Activated CD8-positive, alpha-beta T cell treated with anti-CD3 and anti-CD28 coated beads for 36 hours (primary cell): Measurements from ENCODE around the gene XRCC2. TPM values are rescaled to one million over a fixed set of nuclear protein-coding genes. Genes with fewer than 3 reads are reported as not detected.
"Not testable (repeated sequence)": the region's sequence is repeated elsewhere in the genome, so short reads cannot be mapped to it uniquely, and the experiment has no call there.

Experiments
- ATAC-seq: fragments of 200-7000 bp; cut with Tn5 transposase; one replicate; pipeline ENCODE4 v1.10.0; 2021; ENCODE audit warnings: mild to moderate bottlenecking, moderate library complexity
- CTCF ChIA-PET: fragments of 350-600 bp; sonication (Branson Sonifier 250); formaldehyde crosslinking; loops from one replicate; lab custom pipeline; 2021; ENCODE audit warnings: antibody characterized with exemption; lab: Charles Lee
- POLR2A ChIA-PET: fragments of 350-600 bp; sonication (Branson Sonifier 250); formaldehyde crosslinking; loops from one replicate; lab custom pipeline; 2021; ENCODE audit warnings: antibody characterized with exemption; lab: Charles Lee
- DNase-seq: peaks from one replicate; pipeline ENCODE4 v3.0.0-alpha.2; 2020
- H3K27ac Mint-ChIP-seq: one replicate; pipeline ENCODE4 v1.8.0; 2021; ENCODE audit warnings: mild to moderate bottlenecking, mixed read lengths
- H3K27me3 Mint-ChIP-seq: one replicate; pipeline ENCODE4 v1.8.0; 2021; ENCODE audit warnings: mixed read lengths
- H3K36me3 Mint-ChIP-seq: one replicate; pipeline ENCODE4 v1.8.0; 2021; ENCODE audit warnings: low read depth, mixed read lengths
- H3K4me1 Mint-ChIP-seq: one replicate; pipeline ENCODE4 v1.8.0; 2021; ENCODE audit warnings: low read depth, mixed read lengths
- H3K4me3 Mint-ChIP-seq: one replicate; pipeline ENCODE4 v1.8.0; 2021; ENCODE audit warnings: mild to moderate bottlenecking, moderate library complexity, mixed read lengths
- H3K9me3 Mint-ChIP-seq: one replicate; pipeline ENCODE4 v1.8.0; 2021; ENCODE audit warnings: mixed read lengths
- CTCF ChIP-seq: fragments of 200-600 bp; IDR thresholded peaks from one replicate; pipeline ENCODE4 v1.8.0; 2022; ENCODE audit warnings: antibody characterized with exemption, mild to moderate bottlenecking
- intact Hi-C: fragments of 100-400 bp; cut with micrococcal nuclease; formaldehyde crosslinking; loops from one replicate; pipeline ENCODE4 v1.10.0; 2022
- total RNA-seq, 2 experiments: library from RNA; stranded (reverse); gene quantifications; one replicate each; pipeline ENCODE4 v1.2.3, GENCODE V29; 2021

Gene XRCC2
- total RNA-seq, 2 experiments from 2014 or later: 16.6 to 17.2 TPM

- H3K4me3 Mint-ChIP-seq: no peak overlapping the region
- ATAC-seq: no peak
- no peak overlapping the region for H3K27ac Mint-ChIP-seq
- ChIA-PET POLR2A (no interaction called here), CTCF (no interaction called here)
- H3K4me1 Mint-ChIP-seq: no peaks in the 10 kb centered on the region
- H3K9me3 Mint-ChIP-seq: no peaks in the 10 kb centered on the region
- TF ChIP-seq CTCF: no peak
- intact Hi-C loops: no loop called here
- DNase-seq: no peak
- H3K27me3 Mint-ChIP-seq: peaks cover 2% of the 10 kb centered on the region
- no peaks in the 10 kb centered on the region for H3K36me3 Mint-ChIP-seq
These were observed 42.4 kb downstream of the XRCC2 start for GRCh38 chr7:152633504-152633903.

DNA sequence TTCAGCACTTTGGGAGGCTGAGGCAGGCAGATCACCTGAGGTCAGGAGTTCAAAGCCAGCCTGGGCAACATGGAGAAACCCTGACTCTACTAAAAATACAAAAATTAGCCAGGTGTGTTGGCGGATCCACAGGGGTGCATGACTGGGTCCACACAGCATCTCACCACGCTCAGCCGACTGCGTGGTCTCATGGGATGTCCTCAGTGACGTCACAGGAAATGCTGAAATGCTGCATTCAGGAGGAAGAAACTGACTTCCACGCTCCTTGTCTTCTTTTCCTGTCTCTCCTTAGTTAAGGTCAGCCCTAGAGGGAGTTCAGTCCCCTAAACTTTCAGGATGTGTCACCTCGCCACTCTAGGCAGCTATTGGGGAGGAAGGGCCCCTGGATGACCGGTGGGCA, 42.9 kb downstream of the XRCC2 start:
- CTCF ChIA-PET: no interaction called here
- intact Hi-C loops: no loop called here

DNA sequence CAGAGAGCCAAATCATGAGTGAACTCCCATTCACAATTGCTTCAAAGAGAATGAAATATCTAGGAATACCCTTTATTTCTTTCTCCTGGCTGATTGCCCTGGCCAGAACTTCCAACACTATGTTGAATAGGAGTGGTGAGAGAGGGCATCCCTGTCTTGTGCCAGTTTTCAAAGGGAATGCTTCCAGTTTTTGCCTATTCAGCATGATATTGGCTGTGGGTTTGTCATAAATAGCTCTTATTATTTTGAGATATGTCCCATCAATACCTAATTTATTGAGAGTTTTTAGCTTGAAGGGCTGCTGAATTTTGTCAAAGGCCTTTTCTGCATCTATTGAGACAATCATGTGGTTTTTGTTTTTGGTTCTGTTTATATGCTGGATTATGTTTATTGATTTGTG, 47.2 kb downstream of the XRCC2 start:
- H3K27me3 Mint-ChIP-seq, intact Hi-C loops, H3K4me1 Mint-ChIP-seq, ATAC-seq, H3K27ac Mint-ChIP-seq, H3K36me3 Mint-ChIP-seq, H3K4me3 Mint-ChIP-seq, CTCF ChIA-PET, DNase-seq, POLR2A ChIA-PET, H3K9me3 Mint-ChIP-seq: not testable (repeated sequence)

More for the DNA sequence above, 42.9 kb downstream of the XRCC2 start:
- no peak for ATAC-seq
- H3K4me3 Mint-ChIP-seq: no peak overlapping the region
- POLR2A ChIA-PET: no interaction called here
- no peak for DNase-seq
- no peak overlapping the region for H3K27ac Mint-ChIP-seq
- peaks cover 2% of the 10 kb centered on the region for H3K27me3 Mint-ChIP-seq
- no peaks in the 10 kb centered on the region for H3K36me3 Mint-ChIP-seq
- TF ChIP-seq CTCF: no peak
- H3K4me1 Mint-ChIP-seq: no peaks in the 10 kb centered on the region
- no peaks in the 10 kb centered on the region for H3K9me3 Mint-ChIP-seq

DNA sequence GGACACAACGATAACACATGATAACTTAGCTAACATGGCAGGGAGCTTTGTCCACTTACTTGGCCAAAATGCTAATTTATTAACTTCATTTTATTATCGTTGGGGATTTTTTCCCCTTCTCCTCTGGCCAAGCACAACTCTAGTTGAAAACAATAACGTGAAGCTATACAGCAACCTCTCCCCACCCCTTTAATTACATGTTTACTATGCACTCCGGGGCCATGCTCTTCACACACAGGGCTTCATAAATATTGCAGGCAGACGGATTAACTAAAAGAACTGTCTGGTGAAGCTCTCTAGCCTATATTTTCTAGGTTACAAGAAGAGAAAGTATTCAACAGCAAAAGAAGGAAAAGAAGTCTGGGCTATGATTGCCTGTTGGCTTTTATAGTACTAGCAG, 51.7 kb downstream of the XRCC2 start:
- Mint-ChIP-seq H3K9me3 (no peaks in the 10 kb centered on the region), H3K36me3 (no peaks in the 10 kb centered on the region), H3K27me3 (no peaks in the 10 kb centered on the region), H3K4me3 (no peak overlapping the region), H3K27ac (no peak overlapping the region), H3K4me1 (no peaks in the 10 kb centered on the region)
- ATAC-seq: no peak
- ChIA-PET POLR2A (no interaction called here), CTCF (no interaction called here)
- intact Hi-C loops: no loop called here
- TF ChIP-seq CTCF: no peak
- no peak for DNase-seq

DNA sequence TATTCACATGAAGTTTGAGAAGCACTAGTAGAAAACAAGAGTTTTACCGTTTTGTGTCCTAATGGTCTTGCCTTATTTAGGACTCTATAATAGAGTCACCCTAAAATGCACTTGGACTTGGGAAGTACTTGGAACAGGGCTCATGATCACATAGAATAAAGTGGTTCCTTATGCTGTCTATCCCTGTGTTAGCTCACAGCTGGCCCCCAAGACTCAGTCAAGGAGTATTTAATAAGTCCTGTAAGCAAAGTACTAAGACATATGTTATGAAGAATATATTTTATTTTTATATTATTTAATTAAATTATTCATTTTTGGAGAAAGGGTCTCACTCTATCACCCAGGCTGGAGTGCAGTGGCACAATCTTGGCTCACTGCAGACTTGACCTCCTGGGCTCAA, 54.5 kb downstream of the XRCC2 start:
- intact Hi-C loops: no loop called here
- POLR2A ChIA-PET: no interaction called here
- no peaks in the 10 kb centered on the region for H3K9me3 Mint-ChIP-seq
- CTCF ChIA-PET: no interaction called here
- no peaks in the 10 kb centered on the region for H3K4me1 Mint-ChIP-seq
- DNase-seq (no peak), ATAC-seq (no peak)
- TF ChIP-seq CTCF: no peak
- no peak overlapping the region for H3K4me3 Mint-ChIP-seq
- H3K27me3 Mint-ChIP-seq: no peaks in the 10 kb centered on the region
- H3K36me3 Mint-ChIP-seq: no peaks in the 10 kb centered on the region
- no peak overlapping the region for H3K27ac Mint-ChIP-seq
